ENCODE data around the gene AHRR.
"Not testable (repeated sequence)": the region's sequence is repeated elsewhere in the genome, so short reads cannot be mapped to it uniquely, and the experiment has no call there.

The AHRR gene

GRCh38 chr5:484556-484955, 163.0 kb downstream of the AHRR start:
- no peaks in the 10 kb centered on the region for H3K27me3 ChIP-seq (replicated peaks in 2 of 5; ENCODE audit: control insufficient read depth in 4 of 5, insufficient read depth in 5 of 5, low read length in 4 of 5)
- WGBS (ENCODE audit: insufficient coverage) = 94% methylated on average over 22 of the region's 24 CpGs
- no peak overlapping the region for H3K4me3 ChIP-seq (ENCODE audit: control insufficient read depth in 1 of 7, extremely low read depth in 1 of 7, insufficient read depth in 4 of 7, low read depth in 2 of 7, low read length in 6 of 7)
- POLR2A ChIA-PET = interaction anchor here (1.1 to 1.4 kb wide), 2 partner anchors 11 to 12 kb away, joined by 3 to 7 read pairs; no protein-coding TSS in a partner anchor
- H3K36me3 ChIP-seq (ENCODE audit: control insufficient read depth in 4 of 4, insufficient read depth in 4 of 4, low read length in 3 of 4) = no peaks in the 10 kb centered on the region
- H3K4me1 ChIP-seq (ENCODE audit: control extremely low read depth in 1 of 4, control insufficient read depth in 4 of 4, insufficient read depth in 4 of 4, low read length in 3 of 4) = peaks cover 2 to 43% (median 36%) of the 10 kb centered on the region in 4 experiments
- CTCF ChIA-PET = interaction anchor here (2.5 kb wide), 1 partner anchor 12 kb away, joined by 13 read pairs; no protein-coding TSS in a partner anchor
- H3K9me3 ChIP-seq (ENCODE audit: control extremely low read depth in 1 of 5, control insufficient read depth in 4 of 5, insufficient read depth in 2 of 5, low read depth in 1 of 5, low read length in 4 of 5) = peaks cover 0 to 2% (median 0%) of the 10 kb centered on the region in 5 experiments
- H3K27ac ChIP-seq (ENCODE audit: insufficient read depth in 1 of 2, low read depth in 1 of 2, low read length in 2 of 2, poor library complexity in 1 of 2, severe bottlenecking in 2 of 2) = no peak overlapping the region
- no peak for DNase-seq

GRCh38 chr5:485113-485945, 163.8 kb downstream of the AHRR start:
- Histone ChIP-seq H3K27ac (ENCODE audit: insufficient read depth in 1 of 2, low read depth in 1 of 2, low read length in 2 of 2, poor library complexity in 1 of 2, severe bottlenecking in 2 of 2) (no peak overlapping the region), H3K4me3 (ENCODE audit: control insufficient read depth in 1 of 7, extremely low read depth in 1 of 7, insufficient read depth in 4 of 7, low read depth in 2 of 7, low read length in 6 of 7) (peak overlapping the region in 1 of 7 experiments; percentile 13), H3K9me3 (ENCODE audit: control extremely low read depth in 1 of 5, control insufficient read depth in 4 of 5, insufficient read depth in 2 of 5, low read depth in 1 of 5, low read length in 4 of 5) (peaks cover 0 to 2% (median 0%) of the 10 kb centered on the region in 5 experiments), H3K36me3 (ENCODE audit: control insufficient read depth in 4 of 4, insufficient read depth in 4 of 4, low read length in 3 of 4) (no peaks in the 10 kb centered on the region), H3K4me1 (ENCODE audit: control extremely low read depth in 1 of 4, control insufficient read depth in 4 of 4, insufficient read depth in 4 of 4, low read length in 3 of 4) (peaks cover 2 to 43% (median 36%) of the 10 kb centered on the region in 4 experiments), H3K27me3 (replicated peaks in 2 of 5; ENCODE audit: control insufficient read depth in 4 of 5, insufficient read depth in 5 of 5, low read length in 4 of 5) (no peaks in the 10 kb centered on the region)
- 92% methylated on average over 27 of the region's 29 CpGs for whole genome bisulfite sequencing (ENCODE audit: insufficient coverage)
- CTCF ChIA-PET = interaction anchor here (0.6 to 2.5 kb wide), 4 partner anchors 13 to 57 kb away, joined by 3 to 13 read pairs (median 4); no protein-coding TSS in a partner anchor
- no peak for DNase-seq
- POLR2A ChIA-PET = interaction anchor here (1.6 kb wide), 1 partner anchor 12 kb away, joined by 8 read pairs; no protein-coding TSS in a partner anchor

- Histone ChIP-seq H3K27ac (ENCODE audit: insufficient read depth in 1 of 2, low read depth in 1 of 2, low read length in 2 of 2, poor library complexity in 1 of 2, severe bottlenecking in 2 of 2) (no peak overlapping the region), H3K4me1 (ENCODE audit: control extremely low read depth in 1 of 4, control insufficient read depth in 4 of 4, insufficient read depth in 4 of 4, low read length in 3 of 4) (peaks cover 2 to 43% (median 36%) of the 10 kb centered on the region in 4 experiments), H3K4me3 (ENCODE audit: control insufficient read depth in 1 of 7, extremely low read depth in 1 of 7, insufficient read depth in 4 of 7, low read depth in 2 of 7, low read length in 6 of 7) (no peak overlapping the region), H3K27me3 (replicated peaks in 2 of 5; ENCODE audit: control insufficient read depth in 4 of 5, insufficient read depth in 5 of 5, low read length in 4 of 5) (no peaks in the 10 kb centered on the region), H3K9me3 (ENCODE audit: control extremely low read depth in 1 of 5, control insufficient read depth in 4 of 5, insufficient read depth in 2 of 5, low read depth in 1 of 5, low read length in 4 of 5) (peaks cover 0 to 2% (median 0%) of the 10 kb centered on the region in 5 experiments), H3K36me3 (ENCODE audit: control insufficient read depth in 4 of 4, insufficient read depth in 4 of 4, low read length in 3 of 4) (no peaks in the 10 kb centered on the region)
- DNase-seq = peak; percentile 41 to 73 (median 61)
- WGBS (ENCODE audit: insufficient coverage) = 18% methylated on average over 18 of the region's 23 CpGs
- CTCF ChIA-PET = interaction anchor here (0.6 to 2.5 kb wide), 4 partner anchors 13 to 56 kb away, joined by 3 to 13 read pairs (median 4); no protein-coding TSS in a partner anchor
- POLR2A ChIA-PET = interaction anchor here (1.6 kb wide), 1 partner anchor 12 kb away, joined by 8 read pairs; no protein-coding TSS in a partner anchor
These were observed 164.5 kb downstream of the AHRR start for GRCh38 chr5:485946-486491.

- H3K4me1 ChIP-seq (ENCODE audit: control extremely low read depth in 1 of 4, control insufficient read depth in 4 of 4, insufficient read depth in 4 of 4, low read length in 3 of 4) = peaks cover 2 to 43% (median 36%) of the 10 kb centered on the region in 4 experiments
- H3K27me3 ChIP-seq (replicated peaks in 2 of 5; ENCODE audit: control insufficient read depth in 4 of 5, insufficient read depth in 5 of 5, low read length in 4 of 5); H3K4me3 ChIP-seq (ENCODE audit: control insufficient read depth in 1 of 7, extremely low read depth in 1 of 7, insufficient read depth in 4 of 7, low read depth in 2 of 7, low read length in 6 of 7); H3K9me3 ChIP-seq (ENCODE audit: control extremely low read depth in 1 of 5, control insufficient read depth in 4 of 5, insufficient read depth in 2 of 5, low read depth in 1 of 5, low read length in 4 of 5); H3K36me3 ChIP-seq (ENCODE audit: control insufficient read depth in 4 of 4, insufficient read depth in 4 of 4, low read length in 3 of 4); H3K27ac ChIP-seq (ENCODE audit: insufficient read depth in 1 of 2, low read depth in 1 of 2, low read length in 2 of 2, poor library complexity in 1 of 2, severe bottlenecking in 2 of 2); DNase-seq: not testable (repeated sequence)
- WGBS (ENCODE audit: insufficient coverage) = 97% methylated on average over 8 of the region's 22 CpGs
- ChIA-PET CTCF (interaction anchor here (1.2 kb wide), 1 partner anchor 16 kb away, joined by 3 read pairs; no protein-coding TSS in a partner anchor), POLR2A (interaction anchor here (1.6 kb wide), 1 partner anchor 13 kb away, joined by 8 read pairs; no protein-coding TSS in a partner anchor)
These were observed 165.1 kb downstream of the AHRR start for GRCh38 chr5:486597-486996.
